ENCODE data around the gene MYNN. TPM values are rescaled to one million over a fixed set of nuclear protein-coding genes. Genes with fewer than 3 reads are reported as not detected.

Gene MYNN
- total RNA-seq, 1 donor from 2014 or later = 23.6 TPM

DNA sequence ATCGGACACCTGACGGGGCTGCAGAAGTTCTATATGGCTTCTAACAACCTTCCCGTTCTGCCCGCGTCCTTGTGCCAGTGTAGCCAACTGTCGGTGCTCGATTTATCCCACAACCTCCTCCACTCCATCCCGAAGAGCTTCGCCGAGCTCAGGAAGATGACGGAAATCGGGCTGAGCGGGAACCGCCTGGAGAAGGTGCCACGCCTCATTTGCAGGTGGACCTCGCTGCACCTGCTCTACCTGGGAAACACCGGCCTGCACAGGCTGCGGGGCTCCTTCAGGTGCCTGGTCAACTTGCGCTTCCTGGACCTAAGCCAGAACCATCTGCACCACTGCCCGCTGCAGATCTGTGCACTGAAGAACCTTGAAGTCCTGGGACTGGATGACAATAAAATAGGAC, 49.3 kb downstream of the MYNN start:
- no peak overlapping the region for H3K27ac ChIP-seq
- H3K4me2 ChIP-seq = no peak overlapping the region
- no peak overlapping the region for H3K4me3 ChIP-seq
- no peak overlapping the region for H3K9ac ChIP-seq
- H3K4me1 Mint-ChIP-seq = no peaks in the 10 kb centered on the region
- H3K4me1 ChIP-seq = no peaks in the 10 kb centered on the region
- H3K27me3 ChIP-seq = no peaks in the 10 kb centered on the region
- H3K27ac Mint-ChIP-seq = no peak overlapping the region
- H3K36me3 Mint-ChIP-seq = no peaks in the 10 kb centered on the region
- H3K36me3 ChIP-seq = no peaks in the 10 kb centered on the region
- no peak for DNase-seq (ENCODE audit: low spot score)
- H3K4me3 Mint-ChIP-seq = no peak overlapping the region
- TF ChIP-seq, protein P1, sequence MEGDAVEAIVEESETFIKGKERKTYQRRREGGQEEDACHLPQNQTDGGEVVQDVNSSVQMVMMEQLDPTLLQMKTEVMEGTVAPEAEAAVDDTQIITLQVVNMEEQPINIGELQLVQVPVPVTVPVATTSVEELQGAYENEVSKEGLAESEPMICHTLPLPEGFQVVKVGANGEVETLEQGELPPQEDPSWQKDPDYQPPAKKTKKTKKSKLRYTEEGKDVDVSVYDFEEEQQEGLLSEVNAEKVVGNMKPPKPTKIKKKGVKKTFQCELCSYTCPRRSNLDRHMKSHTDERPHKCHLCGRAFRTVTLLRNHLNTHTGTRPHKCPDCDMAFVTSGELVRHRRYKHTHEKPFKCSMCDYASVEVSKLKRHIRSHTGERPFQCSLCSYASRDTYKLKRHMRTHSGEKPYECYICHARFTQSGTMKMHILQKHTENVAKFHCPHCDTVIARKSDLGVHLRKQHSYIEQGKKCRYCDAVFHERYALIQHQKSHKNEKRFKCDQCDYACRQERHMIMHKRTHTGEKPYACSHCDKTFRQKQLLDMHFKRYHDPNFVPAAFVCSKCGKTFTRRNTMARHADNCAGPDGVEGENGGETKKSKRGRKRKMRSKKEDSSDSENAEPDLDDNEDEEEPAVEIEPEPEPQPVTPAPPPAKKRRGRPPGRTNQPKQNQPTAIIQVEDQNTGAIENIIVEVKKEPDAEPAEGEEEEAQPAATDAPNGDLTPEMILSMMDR (IDR thresholded peaks at IDR 0.05) = no peak
- no peak for TF ChIP-seq EZH2phosphoT487 (IDR thresholded peaks at IDR 0.05)
- no peak for TF ChIP-seq EZH2 (IDR thresholded peaks at IDR 0.05)
- H4K20me1 ChIP-seq (ENCODE audit: low read depth) = no peaks in the 10 kb centered on the region
- no peaks in the 10 kb centered on the region for H3K9me3 Mint-ChIP-seq
- no peaks in the 10 kb centered on the region for H3F3A ChIP-seq (ENCODE audit: low read depth)
- no peaks in the 10 kb centered on the region for H3K27me3 Mint-ChIP-seq (ENCODE audit: insufficient read depth, low read depth)
- no peaks in the 10 kb centered on the region for H3K79me2 ChIP-seq (ENCODE audit: low read depth)
- no peaks in the 10 kb centered on the region for H3K9me3 ChIP-seq (ENCODE audit: low read depth)
- H2AFZ ChIP-seq (replicated peaks) = no peak overlapping the region

- H3K4me1 Mint-ChIP-seq = no peaks in the 10 kb centered on the region
- H3K27me3 Mint-ChIP-seq (ENCODE audit: insufficient read depth, low read depth) = no peaks in the 10 kb centered on the region
- no peaks in the 10 kb centered on the region for H3K36me3 Mint-ChIP-seq
- H3K9ac ChIP-seq = no peak overlapping the region
- H3K4me2 ChIP-seq = no peak overlapping the region
- no peak overlapping the region for H3K4me3 Mint-ChIP-seq
- H3K79me2 ChIP-seq (ENCODE audit: low read depth) = no peaks in the 10 kb centered on the region
- H3K9me3 Mint-ChIP-seq = no peaks in the 10 kb centered on the region
- no peaks in the 10 kb centered on the region for H4K20me1 ChIP-seq (ENCODE audit: low read depth)
- no peak for DNase-seq (ENCODE audit: low spot score)
- H3K9me3 ChIP-seq (ENCODE audit: low read depth) = no peaks in the 10 kb centered on the region
- H3K27ac ChIP-seq = no peak overlapping the region
- no peaks in the 10 kb centered on the region for H3K4me1 ChIP-seq
- no peaks in the 10 kb centered on the region for H3F3A ChIP-seq (ENCODE audit: low read depth)
- no peaks in the 10 kb centered on the region for H3K36me3 ChIP-seq
- TF ChIP-seq EZH2phosphoT487 (IDR thresholded peaks at IDR 0.05) = no peak
- TF ChIP-seq EZH2 (IDR thresholded peaks at IDR 0.05) = no peak
- TF ChIP-seq, protein P1 (IDR thresholded peaks at IDR 0.05) = no peak
- no peaks in the 10 kb centered on the region for H3K27me3 ChIP-seq
- no peak overlapping the region for H2AFZ ChIP-seq (replicated peaks)
- H3K4me3 ChIP-seq = no peak overlapping the region
- no peak overlapping the region for H3K27ac Mint-ChIP-seq
Observed at GRCh38 chr3:169822983-169823382, 49.8 kb downstream of the MYNN start.

- Histone ChIP-seq H4K20me1 (ENCODE audit: low read depth) (no peaks in the 10 kb centered on the region), H3K79me2 (ENCODE audit: low read depth) (no peaks in the 10 kb centered on the region), H3K4me3 (no peak overlapping the region), H2AFZ (replicated peaks) (no peak overlapping the region), H3K27me3 (no peaks in the 10 kb centered on the region), H3F3A (ENCODE audit: low read depth) (no peaks in the 10 kb centered on the region), H3K27ac (no peak overlapping the region), H3K4me2 (no peak overlapping the region), H3K9ac (no peak overlapping the region), H3K9me3 (ENCODE audit: low read depth) (no peaks in the 10 kb centered on the region), H3K36me3 (no peaks in the 10 kb centered on the region), H3K4me1 (no peaks in the 10 kb centered on the region)
- no peaks in the 10 kb centered on the region for H3K4me1 Mint-ChIP-seq
- no peak overlapping the region for H3K27ac Mint-ChIP-seq
- no peak overlapping the region for H3K4me3 Mint-ChIP-seq
- TF ChIP-seq, protein P1 (IDR thresholded peaks at IDR 0.05) = no peak
- no peak for TF ChIP-seq EZH2phosphoT487 (IDR thresholded peaks at IDR 0.05)
- no peak for TF ChIP-seq EZH2 (IDR thresholded peaks at IDR 0.05)
- H3K36me3 Mint-ChIP-seq = no peaks in the 10 kb centered on the region
- H3K27me3 Mint-ChIP-seq (ENCODE audit: insufficient read depth, low read depth) = no peaks in the 10 kb centered on the region
- DNase-seq (ENCODE audit: low spot score) = no peak
- H3K9me3 Mint-ChIP-seq = no peaks in the 10 kb centered on the region
Observed at GRCh38 chr3:169825316-169825715, 52.1 kb downstream of the MYNN start.

All from neural progenitor cell (in vitro differentiated cells).